ENCODE results near the gene IGFL2. TPM values are rescaled to one million over a fixed set of nuclear protein-coding genes. Genes with fewer than 3 reads are reported as not detected.

IGFL2 gene
- total RNA-seq, 1 donor from 2014 or later: not detected

DNA sequence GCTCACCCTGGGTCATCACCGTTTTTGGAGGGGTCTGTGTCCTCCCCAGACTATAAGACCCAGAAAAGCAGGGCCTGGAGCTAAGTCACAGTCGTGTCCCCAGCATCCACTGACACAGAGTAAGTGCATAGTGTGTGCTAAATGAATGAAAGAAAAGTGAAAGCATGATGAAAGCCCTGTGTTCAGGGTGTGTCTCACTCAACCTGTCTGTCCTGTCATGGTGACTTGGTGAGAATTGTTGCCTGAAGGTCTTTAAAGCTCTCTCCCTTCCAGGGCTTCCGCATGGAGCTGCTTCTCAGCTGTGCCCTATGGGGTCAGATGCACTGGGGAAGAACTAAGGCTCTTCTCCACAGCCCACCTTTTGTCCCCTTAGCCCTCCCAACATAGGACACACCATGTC is 61.0 kb downstream of the IGFL2 start:
- no peaks in the 10 kb centered on the region for H3K4me1 Mint-ChIP-seq
- H3K36me3 Mint-ChIP-seq (ENCODE audit: low read depth): no peaks in the 10 kb centered on the region
- H3K4me3 Mint-ChIP-seq: no peak overlapping the region
- no peak for DNase-seq (ENCODE audit: low read depth, low spot score)
- no peak overlapping the region for H3K27ac Mint-ChIP-seq (ENCODE audit: unreplicated experiment)
- TF ChIP-seq, protein P1, sequence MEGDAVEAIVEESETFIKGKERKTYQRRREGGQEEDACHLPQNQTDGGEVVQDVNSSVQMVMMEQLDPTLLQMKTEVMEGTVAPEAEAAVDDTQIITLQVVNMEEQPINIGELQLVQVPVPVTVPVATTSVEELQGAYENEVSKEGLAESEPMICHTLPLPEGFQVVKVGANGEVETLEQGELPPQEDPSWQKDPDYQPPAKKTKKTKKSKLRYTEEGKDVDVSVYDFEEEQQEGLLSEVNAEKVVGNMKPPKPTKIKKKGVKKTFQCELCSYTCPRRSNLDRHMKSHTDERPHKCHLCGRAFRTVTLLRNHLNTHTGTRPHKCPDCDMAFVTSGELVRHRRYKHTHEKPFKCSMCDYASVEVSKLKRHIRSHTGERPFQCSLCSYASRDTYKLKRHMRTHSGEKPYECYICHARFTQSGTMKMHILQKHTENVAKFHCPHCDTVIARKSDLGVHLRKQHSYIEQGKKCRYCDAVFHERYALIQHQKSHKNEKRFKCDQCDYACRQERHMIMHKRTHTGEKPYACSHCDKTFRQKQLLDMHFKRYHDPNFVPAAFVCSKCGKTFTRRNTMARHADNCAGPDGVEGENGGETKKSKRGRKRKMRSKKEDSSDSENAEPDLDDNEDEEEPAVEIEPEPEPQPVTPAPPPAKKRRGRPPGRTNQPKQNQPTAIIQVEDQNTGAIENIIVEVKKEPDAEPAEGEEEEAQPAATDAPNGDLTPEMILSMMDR (conservative IDR thresholded peaks at IDR 0.05): no peak
- H3K27me3 Mint-ChIP-seq (ENCODE audit: low read depth): peaks cover 52% of the 10 kb centered on the region
- no peaks in the 10 kb centered on the region for H3K9me3 Mint-ChIP-seq

DNA sequence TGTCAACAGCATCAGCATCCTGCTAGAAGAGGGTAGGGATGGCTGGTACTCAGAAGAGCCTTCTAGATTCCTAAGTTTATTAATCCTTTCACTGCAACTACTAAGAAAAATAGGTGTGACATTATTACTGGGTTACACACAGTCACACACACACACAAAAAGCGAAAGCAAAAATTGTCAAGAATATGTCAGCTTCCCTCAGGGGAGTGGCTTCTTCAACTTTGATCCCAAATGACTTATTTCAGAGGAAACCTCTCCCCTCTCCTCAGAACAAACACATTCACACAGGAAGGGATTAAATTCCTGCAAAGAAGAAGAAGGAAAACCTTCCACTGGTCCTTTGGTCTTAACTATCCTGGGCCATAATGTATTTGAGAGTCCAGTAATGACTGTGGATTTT is 61.4 kb downstream of the IGFL2 start:
- Mint-ChIP-seq H3K36me3 (ENCODE audit: low read depth) (no peaks in the 10 kb centered on the region), H3K27me3 (ENCODE audit: low read depth) (peaks cover 53% of the 10 kb centered on the region), H3K27ac (ENCODE audit: unreplicated experiment) (no peak overlapping the region), H3K4me1 (no peaks in the 10 kb centered on the region), H3K9me3 (no peaks in the 10 kb centered on the region), H3K4me3 (no peak overlapping the region)
- DNase-seq (ENCODE audit: low read depth, low spot score): no peak
- TF ChIP-seq, protein P1 (conservative IDR thresholded peaks at IDR 0.05): no peak

DNA sequence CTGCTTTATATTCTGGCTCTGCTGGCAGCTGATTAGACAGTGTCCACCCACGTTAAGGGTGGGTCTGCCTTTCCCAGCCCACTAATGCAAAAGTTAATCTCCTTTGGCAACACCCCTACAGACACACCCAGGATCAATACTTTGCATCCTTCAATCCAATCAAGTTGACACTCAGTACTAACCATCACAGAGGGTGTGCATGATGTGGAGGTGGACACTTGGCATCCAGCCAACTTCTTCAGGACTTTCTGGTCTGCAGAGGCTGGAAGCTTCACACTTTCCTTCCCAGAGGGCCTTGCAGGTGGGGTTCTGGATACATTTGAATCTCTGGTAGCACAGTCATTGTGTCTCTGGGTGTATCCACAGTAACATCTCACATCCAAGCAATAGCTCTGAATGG is 62.6 kb downstream of the IGFL2 start:
- Mint-ChIP-seq H3K9me3 (no peaks in the 10 kb centered on the region), H3K27me3 (ENCODE audit: low read depth) (peaks cover 51% of the 10 kb centered on the region), H3K36me3 (ENCODE audit: low read depth) (no peaks in the 10 kb centered on the region), H3K4me3 (no peak overlapping the region), H3K4me1 (no peaks in the 10 kb centered on the region), H3K27ac (ENCODE audit: unreplicated experiment) (no peak overlapping the region)
- TF ChIP-seq, protein P1 (conservative IDR thresholded peaks at IDR 0.05): no peak
- DNase-seq (ENCODE audit: low read depth, low spot score): no peak

Other genes with a start within 250 kb of the IGFL2 start
- gene MYPOP, start 245.6 kb upstream of the IGFL2 start, total RNA-seq: 9.1 and 9.6 TPM in 2 replicates
- gene NANOS2, start 233.5 kb upstream of the IGFL2 start, total RNA-seq: not detected in 2 replicates
- gene NOVA2, start 174.4 kb upstream of the IGFL2 start, total RNA-seq: 25.5 and 25.6 TPM in 2 replicates
- gene CCDC61, start 152.8 kb upstream of the IGFL2 start, total RNA-seq: 17.6 and 18.1 TPM in 2 replicates
- gene PGLYRP1, start 125.2 kb upstream of the IGFL2 start, total RNA-seq: not detected in 2 replicates
- 0.45 and 0.70 TPM in 2 replicates for gene IGFL4, start 107.2 kb upstream of the IGFL2 start, total RNA-seq
- not detected in 2 replicates for gene IGFL3, start 23.6 kb upstream of the IGFL2 start, total RNA-seq
- not detected in 2 replicates for gene IGFL1, start 81.5 kb downstream of the IGFL2 start, total RNA-seq
- 6.9 and 7.6 TPM in 2 replicates for gene HIF3A, start 148.8 kb downstream of the IGFL2 start, total RNA-seq
- gene PPP5C, start 198.8 kb downstream of the IGFL2 start, total RNA-seq: 113 and 114 TPM in 2 replicates